NCI-H2227 treated with DMSO at 0.1 percent for 48 hours (cell line): Measurements from ENCODE around the gene ARHGAP23.
"Not testable (repeated sequence)": the region's sequence is repeated elsewhere in the genome, so short reads cannot be mapped to it uniquely, and the experiment has no call there.

Experiments used
- DNase-seq: peaks from one replicate; lab custom pipeline; 2025; lab: John Stamatoyannopoulos, UW

ARHGAP23 gene

GRCh38 chr17:38528141-38528540, 99.9 kb downstream of the ARHGAP23 start:
- DNase-seq, result not testable (repeated sequence)

- DNase-seq, result not testable (repeated sequence)
Measured at GRCh38 chr17:38530856-38531255, 102.6 kb downstream of the ARHGAP23 start.

GRCh38 chr17:38531761-38532160, 103.5 kb downstream of the ARHGAP23 start:
- DNase-seq, result not testable (repeated sequence)

- DNase-seq, result no peak
Measured at GRCh38 chr17:38532451-38532850, 104.2 kb downstream of the ARHGAP23 start.

- no peak for DNase-seq
Measured at GRCh38 chr17:38533241-38533640, 105.0 kb downstream of the ARHGAP23 start.

- DNase-seq, result no peak
Measured at GRCh38 chr17:38533866-38534497, 105.7 kb downstream of the ARHGAP23 start.

- no peak for DNase-seq
Measured at GRCh38 chr17:38534498-38534885, 106.2 kb downstream of the ARHGAP23 start.

GRCh38 chr17:38535886-38536285, 107.6 kb downstream of the ARHGAP23 start:
- no peak for DNase-seq

- DNase-seq, result no peak
Measured at GRCh38 chr17:38536661-38537060, 108.4 kb downstream of the ARHGAP23 start.

GRCh38 chr17:38538906-38539305, 110.6 kb downstream of the ARHGAP23 start:
- DNase-seq, result no peak

- DNase-seq, result no peak
Measured at GRCh38 chr17:38539386-38539785, 111.1 kb downstream of the ARHGAP23 start.

GRCh38 chr17:38540514-38541045, 112.3 kb downstream of the ARHGAP23 start:
- no peak for DNase-seq

GRCh38 chr17:38541281-38541680, 113.0 kb downstream of the ARHGAP23 start:
- no peak for DNase-seq

- DNase-seq, result no peak
Measured at GRCh38 chr17:38542286-38542685, 114.0 kb downstream of the ARHGAP23 start.

- DNase-seq, result no peak
Measured at GRCh38 chr17:38543403-38544174, 115.3 kb downstream of the ARHGAP23 start.

GRCh38 chr17:38544175-38544838, 116.0 kb downstream of the ARHGAP23 start:
- no peak for DNase-seq

GRCh38 chr17:38544839-38545209, 116.6 kb downstream of the ARHGAP23 start:
- DNase-seq, result no peak

GRCh38 chr17:38545531-38546225, 117.4 kb downstream of the ARHGAP23 start:
- DNase-seq, result no peak

- DNase-seq, result no peak
Measured at GRCh38 chr17:38546396-38546795, 118.1 kb downstream of the ARHGAP23 start.

- DNase-seq, result no peak
Measured at GRCh38 chr17:38547444-38547843, 119.2 kb downstream of the ARHGAP23 start.

GRCh38 chr17:38549285-38549684, 121.0 kb downstream of the ARHGAP23 start:
- no peak for DNase-seq

GRCh38 chr17:38550661-38551060, 122.4 kb downstream of the ARHGAP23 start:
- DNase-seq, result no peak
